SU-DHL-6 (cell line): ENCODE results near the gene CELA2B.
"Not testable (repeated sequence)": the region's sequence is repeated elsewhere in the genome, so short reads cannot be mapped to it uniquely, and the experiment has no call there.

Source experiments
- H2AFZ ChIP-seq: fragments of 200-600 bp; sonication (generic); 2 replicates; pipeline ENCODE4 v1.6.1; 2014; ENCODE audit warnings: low read depth, mild to moderate bottlenecking, moderate library complexity, mixed read lengths, antibody characterized with exemption, low read length; ENCODE audit not compliant: severe bottlenecking
- H3F3A ChIP-seq: fragments of 200-600 bp; shearing (Covaris generic); 2 replicates; pipeline ENCODE4 v1.6.0; 2016; ENCODE audit warnings: antibody characterized with exemption, mild to moderate bottlenecking; ENCODE audit not compliant: insufficient read depth
- H3K27ac ChIP-seq: fragments of 200-600 bp; sonication (generic); 2 replicates; pipeline ENCODE4 v1.5.1; 2016; ENCODE audit warnings: low read depth, mild to moderate bottlenecking, low read length, moderate library complexity, mixed read lengths
- H3K27me3 ChIP-seq: fragments of 200-600 bp; sonication (generic), shearing (Covaris generic); 2 replicates; pipeline ENCODE4 v1.6.0; 2014; ENCODE audit warnings: mild to moderate bottlenecking, low read length
- H3K36me3 ChIP-seq: fragments of 200-600 bp; sonication (generic); 2 replicates; pipeline ENCODE4 v1.6.1; 2014; ENCODE audit warnings: mild to moderate bottlenecking, low read length, mixed read lengths
- H3K4me2 ChIP-seq: fragments of 300-600, 200-600 bp; shearing (Covaris generic), sonication (generic); 2 replicates; pipeline ENCODE4 v1.6.0; 2014; ENCODE audit warnings: low read length, low read depth, mild to moderate bottlenecking; ENCODE audit not compliant: poor library complexity, severe bottlenecking
- H3K4me3 ChIP-seq: fragments of 200-600 bp; sonication (generic); 2 replicates; pipeline ENCODE4 v1.5.1; 2014; ENCODE audit warnings: antibody characterized with exemption, low read length, mild to moderate bottlenecking, mixed read lengths; ENCODE audit not compliant: insufficient read depth, poor library complexity, severe bottlenecking
- H3K79me2 ChIP-seq: fragments of 200-600 bp; sonication (generic); 2 replicates; pipeline ENCODE4 v1.6.1; 2014; ENCODE audit warnings: mild to moderate bottlenecking, low read length, moderate library complexity; ENCODE audit not compliant: insufficient read depth
- H3K9ac ChIP-seq: fragments of 200-600 bp; sonication (generic); 2 replicates; pipeline ENCODE4 v1.7.0; 2014; ENCODE audit warnings: mild to moderate bottlenecking, low read length
- H3K9me2 ChIP-seq: fragments of 200-600 bp; sonication (generic); replicated peaks from 2 replicates; pipeline ENCODE4 v1.6.1; 2014; ENCODE audit warnings: low read length; ENCODE audit not compliant: insufficient read depth
- H3K9me3 ChIP-seq: fragments of 200-600 bp; sonication (generic); 2 replicates; pipeline ENCODE4 v1.6.1; 2014; ENCODE audit warnings: low read length, mixed read lengths; ENCODE audit not compliant: insufficient read depth
- H4K20me1 ChIP-seq: fragments of 200-600 bp; sonication (generic); 2 replicates; pipeline ENCODE4 v1.6.1; 2014; ENCODE audit warnings: low read depth, mild to moderate bottlenecking, antibody characterized with exemption, low read length, moderate library complexity, mixed read lengths
- EZH2phosphoT487 ChIP-seq: fragments of 200-600 bp; sonication (generic), shearing (Covaris generic); conservative IDR thresholded peaks from 2 replicates; pipeline ENCODE4 v1.6.1; 2018; ENCODE audit warnings: mild to moderate bottlenecking, antibody characterized with exemption, low read length, moderate library complexity, mixed read lengths
- TF ChIP-seq, protein P1 (sequence below): fragments of 200-600 bp; sonication (generic); IDR thresholded peaks from one replicate; pipeline ENCODE4 v1.5.1; 2017; ENCODE audit warnings: antibody characterized with exemption, mild to moderate bottlenecking, low read length, moderate library complexity; ENCODE audit not compliant: insufficient read depth, poor library complexity, severe bottlenecking

CELA2B gene

DNA sequence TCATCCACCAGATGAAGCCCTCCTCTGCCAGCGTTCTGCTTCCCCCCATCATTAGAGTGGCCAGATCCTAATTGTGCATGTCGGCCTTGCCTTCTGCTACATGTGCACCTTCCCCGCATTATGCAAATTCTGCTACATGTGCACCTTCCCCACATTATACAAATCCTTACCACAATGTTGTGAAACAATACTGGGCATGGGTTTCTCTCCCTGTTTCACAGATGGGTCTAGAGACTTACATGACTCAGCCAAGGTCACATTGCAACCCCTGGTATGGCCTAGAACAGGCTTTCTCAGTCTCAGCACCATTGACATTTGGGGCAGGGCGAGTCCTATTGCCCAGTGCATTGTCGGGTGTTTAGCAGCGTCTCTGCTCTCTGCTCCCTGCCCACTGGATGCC is 20.4 kb upstream of the CELA2B start:
- Histone ChIP-seq H4K20me1 (no peaks in the 10 kb centered on the region), H3F3A (no peaks in the 10 kb centered on the region), H3K4me3 (no peak overlapping the region), H3K4me2 (no peak overlapping the region), H2AFZ (no peak overlapping the region), H3K79me2 (no peaks in the 10 kb centered on the region), H3K27me3 (no peaks in the 10 kb centered on the region), H3K9ac (no peak overlapping the region), H3K27ac (no peak overlapping the region), H3K9me2 (no peaks in the 10 kb centered on the region), H3K9me3 (no peaks in the 10 kb centered on the region), H3K36me3 (no peaks in the 10 kb centered on the region)
- TF ChIP-seq, protein P1, sequence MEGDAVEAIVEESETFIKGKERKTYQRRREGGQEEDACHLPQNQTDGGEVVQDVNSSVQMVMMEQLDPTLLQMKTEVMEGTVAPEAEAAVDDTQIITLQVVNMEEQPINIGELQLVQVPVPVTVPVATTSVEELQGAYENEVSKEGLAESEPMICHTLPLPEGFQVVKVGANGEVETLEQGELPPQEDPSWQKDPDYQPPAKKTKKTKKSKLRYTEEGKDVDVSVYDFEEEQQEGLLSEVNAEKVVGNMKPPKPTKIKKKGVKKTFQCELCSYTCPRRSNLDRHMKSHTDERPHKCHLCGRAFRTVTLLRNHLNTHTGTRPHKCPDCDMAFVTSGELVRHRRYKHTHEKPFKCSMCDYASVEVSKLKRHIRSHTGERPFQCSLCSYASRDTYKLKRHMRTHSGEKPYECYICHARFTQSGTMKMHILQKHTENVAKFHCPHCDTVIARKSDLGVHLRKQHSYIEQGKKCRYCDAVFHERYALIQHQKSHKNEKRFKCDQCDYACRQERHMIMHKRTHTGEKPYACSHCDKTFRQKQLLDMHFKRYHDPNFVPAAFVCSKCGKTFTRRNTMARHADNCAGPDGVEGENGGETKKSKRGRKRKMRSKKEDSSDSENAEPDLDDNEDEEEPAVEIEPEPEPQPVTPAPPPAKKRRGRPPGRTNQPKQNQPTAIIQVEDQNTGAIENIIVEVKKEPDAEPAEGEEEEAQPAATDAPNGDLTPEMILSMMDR: no peak
- TF ChIP-seq EZH2phosphoT487: no peak

DNA sequence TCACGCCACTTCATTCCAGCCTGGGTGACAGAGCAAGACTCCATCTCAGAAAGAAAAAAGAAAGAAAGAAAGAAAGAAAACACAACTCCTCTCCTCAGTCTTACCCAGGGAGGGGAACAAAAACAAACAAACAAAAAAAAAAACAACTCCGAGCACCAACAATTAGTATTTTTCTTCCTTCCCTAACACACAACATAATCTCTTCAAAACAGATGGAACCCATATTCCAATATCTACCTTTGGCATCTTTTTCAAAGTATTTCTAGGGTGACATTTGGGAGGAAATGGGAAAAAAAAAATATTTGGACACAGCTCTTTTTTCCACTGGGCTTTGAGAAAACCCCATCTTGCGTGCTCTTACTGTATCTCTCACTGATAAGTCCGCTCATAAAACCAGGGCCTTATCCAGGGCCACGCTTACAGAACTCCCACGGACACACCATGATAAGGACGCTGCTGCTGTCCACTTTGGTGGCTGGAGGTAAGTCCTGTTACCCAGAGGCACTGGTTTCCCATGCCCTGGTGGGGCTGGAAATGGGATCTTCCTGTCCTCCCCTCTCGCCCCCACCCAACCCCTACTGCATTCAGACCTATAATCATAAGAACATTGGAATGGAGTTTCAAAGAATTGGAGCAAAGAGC is 19.5 kb upstream of the CELA2B start, which contains the start of gene CELA2A:
Gene CELA2A, plus strand, starts transcription at position 420 of the 642 bp plus-strand sequence. Its CDS starts 22 bp downstream, at position 442.
- H3K9me2 ChIP-seq: no peaks in the 10 kb centered on the region
- H3K9me3 ChIP-seq: no peaks in the 10 kb centered on the region
- H4K20me1 ChIP-seq: no peaks in the 10 kb centered on the region
- H3K79me2 ChIP-seq: no peaks in the 10 kb centered on the region
- no peak for TF ChIP-seq EZH2phosphoT487
- TF ChIP-seq, protein P1: no peak
- no peak within 1 kb of the TSS for H2AFZ ChIP-seq
- H3K36me3 ChIP-seq: no peaks in the 10 kb centered on the region
- H3K9ac ChIP-seq: no peak within 1 kb of the TSS
- no peak within 1 kb of the TSS for H3K4me2 ChIP-seq
- no peak within 1 kb of the TSS for H3K4me3 ChIP-seq
- H3F3A ChIP-seq: no peaks in the 10 kb centered on the region
- H3K27ac ChIP-seq: no peak within 1 kb of the TSS
- H3K27me3 ChIP-seq: no peaks in the 10 kb centered on the region

DNA sequence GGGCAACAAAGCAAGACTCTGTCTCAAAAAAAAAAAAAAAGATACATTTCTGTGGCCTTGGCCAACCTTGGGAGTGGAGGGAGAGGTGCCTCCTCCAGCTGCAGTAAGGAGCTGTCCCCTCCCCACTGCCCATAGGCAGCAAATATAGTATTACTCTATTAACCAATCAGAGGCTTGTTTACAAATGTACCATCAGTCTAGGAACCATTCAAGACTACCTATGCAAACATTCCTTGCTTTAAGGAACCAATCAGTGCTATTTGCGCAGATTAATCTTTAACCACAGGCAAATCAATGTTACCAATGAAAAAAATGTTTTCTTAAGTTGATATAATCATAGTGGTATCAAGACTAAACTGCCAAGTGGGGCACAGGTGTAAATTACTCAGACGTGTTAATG is 18.3 kb upstream of the CELA2B start:
- TF ChIP-seq EZH2phosphoT487: no peak
- TF ChIP-seq, protein P1: no peak

DNA sequence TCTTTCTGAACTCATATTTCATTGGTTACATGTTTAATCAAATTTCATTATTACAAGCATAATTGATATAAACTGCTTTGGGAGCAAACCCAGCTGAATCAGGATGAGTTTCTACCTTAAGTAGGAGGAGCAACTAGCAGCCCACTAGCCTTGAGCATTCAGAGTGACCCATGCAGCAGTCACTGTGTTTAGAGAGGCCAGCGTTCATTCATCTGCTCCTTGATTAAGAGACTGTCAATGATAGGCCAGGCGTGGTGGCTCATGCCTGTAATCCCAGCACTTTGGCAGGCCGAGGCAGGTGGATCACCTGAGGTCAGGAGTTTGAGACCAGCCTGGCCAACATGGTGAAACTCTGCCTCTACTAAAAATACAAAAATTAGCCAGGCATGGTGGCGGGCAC is 17.5 kb upstream of the CELA2B start:
- H4K20me1 ChIP-seq, H3K4me2 ChIP-seq, H3K9ac ChIP-seq, H3K79me2 ChIP-seq, H3K27me3 ChIP-seq, H3F3A ChIP-seq, H2AFZ ChIP-seq, H3K9me3 ChIP-seq, H3K4me3 ChIP-seq, H3K36me3 ChIP-seq, H3K9me2 ChIP-seq, H3K27ac ChIP-seq: not testable (repeated sequence)

More for the DNA sequence above, 18.3 kb upstream of the CELA2B start:
- Histone ChIP-seq H3K27ac (no peak overlapping the region), H3K4me2 (no peak overlapping the region), H3K9me3 (no peaks in the 10 kb centered on the region), H3K4me3 (no peak overlapping the region), H3K9ac (no peak overlapping the region), H4K20me1 (no peaks in the 10 kb centered on the region), H3F3A (no peaks in the 10 kb centered on the region), H2AFZ (no peak overlapping the region), H3K79me2 (no peaks in the 10 kb centered on the region), H3K27me3 (no peaks in the 10 kb centered on the region), H3K36me3 (no peaks in the 10 kb centered on the region), H3K9me2 (no peaks in the 10 kb centered on the region)
